GM19438 (cell line): ENCODE measurements around the gene NR5A2.
"Not testable (repeated sequence)": the region's sequence is repeated elsewhere in the genome, so short reads cannot be mapped to it uniquely, and the experiment has no call there.

Source experiments
- ATAC-seq: cut with Tn5 transposase; IDR thresholded peaks from one replicate; pipeline ENCODE4 v1.9.1; 2021; ENCODE audit warnings: low read depth; ENCODE audit not compliant: unreplicated experiment

Gene NR5A2

DNA sequence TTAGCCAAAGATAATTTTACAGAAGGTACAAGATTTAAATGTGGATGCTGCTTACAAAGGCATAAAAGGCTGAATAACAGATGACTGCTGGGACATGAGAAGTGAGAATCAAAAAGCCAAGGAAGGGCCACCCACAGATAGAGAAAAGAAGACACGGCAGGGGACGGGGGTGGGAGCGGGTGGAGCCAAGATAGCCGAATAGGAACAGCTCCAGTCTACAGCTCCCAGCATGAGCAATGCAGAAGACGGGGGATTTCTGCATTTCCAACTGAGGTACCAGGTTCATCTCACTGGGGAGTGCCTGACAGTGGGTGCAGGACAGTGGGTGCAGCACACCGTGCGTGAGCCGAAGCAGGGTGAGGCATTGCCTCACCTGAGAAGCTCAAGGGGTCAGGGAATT, 157.7 kb downstream of the NR5A2 start:
- not testable (repeated sequence) for ATAC-seq

- not testable (repeated sequence) for ATAC-seq
Observed at GRCh38 chr1:200187332-200187731, 159.8 kb downstream of the NR5A2 start.

- no peak for ATAC-seq
Observed at GRCh38 chr1:200191993-200192392, 164.5 kb downstream of the NR5A2 start.

DNA sequence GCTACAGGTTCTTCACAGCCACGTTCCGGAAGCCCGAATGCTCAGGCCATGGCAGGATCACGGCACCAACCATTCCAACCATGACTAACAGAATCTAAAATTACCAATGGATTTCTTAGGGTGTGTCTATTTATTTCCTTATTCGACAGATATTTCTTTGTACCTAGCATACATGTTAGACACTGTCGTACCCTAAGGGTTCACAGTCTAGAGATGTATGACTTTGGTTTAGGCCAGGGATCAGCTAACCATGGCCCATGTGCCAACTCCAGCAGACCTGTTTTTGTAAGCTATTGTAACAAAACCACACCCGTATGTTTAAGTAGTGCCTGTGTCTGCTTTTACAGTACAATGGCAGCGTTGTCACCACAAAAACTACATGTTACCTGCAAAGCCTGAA, 167.0 kb downstream of the NR5A2 start:
- ATAC-seq = no peak

GRCh38 chr1:200198236-200198635, 170.7 kb downstream of the NR5A2 start:
- ATAC-seq = no peak

DNA sequence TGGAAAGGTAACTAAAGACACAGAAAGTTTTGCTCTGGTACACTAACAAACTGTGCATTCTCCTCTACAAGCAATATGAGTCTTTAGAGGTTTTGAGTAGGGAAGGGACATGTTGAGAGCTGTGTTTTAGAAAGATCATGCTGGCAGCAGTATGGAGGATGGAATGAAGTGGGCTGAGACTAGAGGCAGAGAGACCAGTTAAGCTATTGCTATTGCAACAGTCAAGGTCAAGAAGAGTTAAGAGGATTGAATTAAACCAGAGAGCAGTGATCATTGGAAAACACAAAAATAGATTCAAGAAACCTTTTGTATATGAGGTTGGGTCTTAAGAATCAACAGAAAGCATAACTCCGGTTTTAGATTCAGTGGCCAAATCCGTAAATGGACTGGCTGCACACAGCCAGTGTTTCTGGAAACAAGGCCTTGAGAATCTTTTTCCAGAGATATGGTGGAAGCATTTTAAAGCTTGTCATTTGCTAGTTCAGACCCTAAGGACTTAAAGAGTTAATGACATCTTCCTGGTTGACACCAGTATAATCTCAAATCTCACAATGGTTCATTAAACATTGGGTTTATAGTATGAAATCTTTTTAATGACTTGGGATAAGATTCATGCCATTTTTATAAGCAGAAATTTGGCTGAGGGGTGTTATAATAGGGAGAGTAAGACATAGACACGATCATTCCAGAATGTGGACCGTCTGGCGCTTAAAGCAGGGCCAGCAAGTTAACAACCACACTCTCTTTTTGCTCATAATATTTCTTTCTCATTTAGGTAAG, 177.9 kb downstream of the NR5A2 start:
- ATAC-seq = no peak

DNA sequence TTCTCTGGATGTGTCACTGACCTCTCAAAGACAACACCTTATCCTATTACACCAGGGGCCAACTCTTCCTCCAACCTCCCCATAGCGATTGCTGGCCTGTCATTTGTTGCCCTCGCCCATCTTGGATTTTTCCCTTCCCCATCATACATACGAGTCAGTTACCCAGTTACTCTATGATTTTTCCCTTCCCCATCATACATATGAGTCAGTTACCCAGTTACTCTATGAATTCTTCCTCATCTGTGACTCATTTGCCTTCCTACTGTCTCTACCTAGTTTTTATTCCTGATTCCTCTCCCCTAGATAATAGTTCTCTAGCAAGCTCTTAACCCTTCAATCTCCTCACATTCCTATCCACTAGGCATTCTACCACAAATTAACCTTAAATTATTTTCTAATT, 178.8 kb downstream of the NR5A2 start:
- ATAC-seq = no peak

GRCh38 chr1:200206761-200207160, 179.3 kb downstream of the NR5A2 start:
- no peak for ATAC-seq

DNA sequence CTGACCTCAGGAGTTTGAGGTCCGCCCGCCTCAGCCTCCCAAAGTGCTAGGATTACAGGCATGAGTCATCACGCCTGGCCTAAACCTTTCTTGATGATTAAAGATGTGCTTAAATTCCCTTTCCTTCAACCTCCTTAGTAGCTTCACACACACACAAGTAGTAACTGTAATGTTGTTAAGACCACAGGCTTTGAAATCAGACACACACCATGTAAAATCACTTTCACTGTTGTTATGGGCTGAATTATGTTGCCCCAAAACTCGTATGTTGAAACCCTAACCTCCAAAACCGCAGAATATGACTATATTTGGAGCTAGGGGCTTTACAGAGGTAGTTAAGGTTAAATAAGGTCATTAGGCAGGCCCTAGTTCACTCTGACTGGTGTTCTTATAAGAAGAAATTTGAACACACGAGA, 180.2 kb downstream of the NR5A2 start:
- ATAC-seq = peak; percentile 83

GRCh38 chr1:200211157-200211556, 183.6 kb downstream of the NR5A2 start:
- ATAC-seq = no peak

DNA sequence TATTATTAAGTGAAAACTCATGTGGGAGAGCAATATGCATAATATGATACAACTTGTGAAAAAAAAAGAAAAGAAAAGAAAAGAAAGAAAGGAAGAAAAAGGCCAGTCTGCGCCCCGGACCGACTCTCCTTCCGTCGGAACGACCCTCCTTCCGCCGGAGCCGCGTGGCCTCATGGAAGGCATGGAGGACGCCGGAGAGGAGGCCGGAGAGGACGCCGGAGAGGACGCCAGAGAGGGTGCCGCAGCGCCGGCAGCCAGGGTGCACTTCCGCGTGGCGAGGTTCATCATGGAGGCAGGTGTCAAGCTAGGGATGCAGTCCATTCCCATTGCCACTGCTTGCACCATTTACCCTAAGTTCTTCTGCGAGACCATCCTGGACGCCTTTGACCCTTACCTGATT, 185.9 kb downstream of the NR5A2 start:
- ATAC-seq = no peak

DNA sequence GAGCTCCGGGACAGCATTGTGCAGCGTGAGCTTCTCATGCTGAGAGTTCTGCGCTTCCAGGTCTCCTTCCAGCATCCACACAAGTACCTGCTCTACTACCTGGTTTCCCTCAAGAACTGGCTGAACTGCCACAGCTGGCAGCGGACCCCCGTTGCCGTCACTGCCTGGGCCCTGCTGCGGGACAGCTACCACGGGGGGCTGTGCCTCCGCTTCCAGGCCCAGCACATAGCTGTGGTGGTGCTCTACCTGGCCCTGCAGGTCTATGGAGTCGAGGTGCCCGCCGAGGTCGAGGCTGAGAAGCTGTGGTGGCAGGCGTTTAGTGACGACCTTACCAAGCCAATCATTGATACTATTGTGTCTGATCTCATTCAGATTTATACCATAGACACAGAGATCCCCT, 186.4 kb downstream of the NR5A2 start:
- no peak for ATAC-seq

- ATAC-seq = no peak
Observed at GRCh38 chr1:200215350-200215749, 187.8 kb downstream of the NR5A2 start.

DNA sequence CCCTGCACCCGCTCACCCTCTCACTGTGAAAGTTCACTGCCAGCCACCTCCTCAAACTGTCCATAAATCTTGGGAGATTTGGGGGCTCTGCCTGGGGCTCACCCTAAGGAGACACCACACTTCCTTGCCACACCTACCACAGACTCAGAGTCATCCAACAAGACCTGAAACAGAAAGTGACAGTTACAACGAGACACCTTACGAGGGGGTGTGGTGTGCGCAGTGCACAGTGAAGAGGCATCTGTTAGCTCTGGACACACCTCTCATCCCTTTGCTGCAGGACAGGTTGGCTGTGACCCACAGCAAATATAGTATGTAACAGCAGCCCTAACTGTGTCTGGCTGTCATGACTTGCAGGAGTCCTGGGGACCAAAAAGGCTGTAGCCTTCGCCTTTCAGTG, 190.2 kb downstream of the NR5A2 start:
- ATAC-seq = no peak

DNA sequence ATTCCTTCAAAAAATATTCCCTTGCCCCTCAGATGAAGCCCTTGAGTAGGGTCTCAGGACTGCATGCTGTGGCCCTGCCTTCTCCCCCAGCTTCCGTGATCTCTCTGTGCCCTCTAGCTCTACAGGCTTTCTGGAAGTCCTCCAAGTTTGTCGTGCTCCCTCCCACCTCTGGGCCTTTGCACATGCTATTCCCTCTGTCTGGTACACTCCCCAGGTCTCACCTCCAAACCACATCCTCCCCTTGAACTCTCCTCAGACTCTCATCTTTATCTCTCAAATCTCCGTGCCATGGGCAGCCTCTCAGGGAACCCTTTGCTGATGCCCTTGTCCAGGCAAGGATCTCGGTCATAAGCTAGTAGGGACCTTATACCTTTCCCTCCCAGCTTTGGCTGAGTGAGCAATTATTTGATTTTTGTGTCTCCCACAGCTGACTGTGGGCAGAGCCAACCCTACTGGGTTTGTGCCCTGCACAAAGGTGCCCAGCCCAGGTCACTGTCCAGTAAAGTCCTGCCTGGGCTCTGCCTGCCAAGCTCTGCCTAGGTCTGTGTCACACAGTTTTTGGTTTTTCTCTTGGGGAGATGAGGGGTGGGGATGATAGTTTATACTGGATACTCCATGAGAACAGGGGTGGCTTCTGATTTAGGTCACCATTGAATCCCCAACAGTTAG, 194.2 kb downstream of the NR5A2 start:
- ATAC-seq = no peak

GRCh38 chr1:200223207-200223606, 195.7 kb downstream of the NR5A2 start:
- ATAC-seq = no peak

DNA sequence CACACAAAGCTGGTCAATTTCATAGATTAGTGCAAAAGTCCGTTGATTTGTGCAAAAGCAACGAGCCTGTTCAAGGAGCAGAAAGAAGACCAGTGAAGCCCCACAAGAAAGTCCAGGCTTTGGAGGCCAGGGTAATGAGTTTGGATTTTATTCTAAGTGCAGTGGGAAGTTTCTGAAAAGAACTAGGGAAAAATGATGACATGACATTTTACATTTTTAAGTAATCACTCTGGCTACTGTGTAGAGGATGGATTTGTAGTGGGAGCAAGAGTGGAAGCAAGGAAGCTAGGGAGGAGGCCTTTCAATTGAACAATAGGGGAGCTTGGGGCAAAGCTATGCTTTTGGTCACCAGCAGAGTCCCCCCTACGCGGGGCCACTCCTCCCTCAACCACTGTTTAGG, 196.1 kb downstream of the NR5A2 start:
- ATAC-seq = no peak

DNA sequence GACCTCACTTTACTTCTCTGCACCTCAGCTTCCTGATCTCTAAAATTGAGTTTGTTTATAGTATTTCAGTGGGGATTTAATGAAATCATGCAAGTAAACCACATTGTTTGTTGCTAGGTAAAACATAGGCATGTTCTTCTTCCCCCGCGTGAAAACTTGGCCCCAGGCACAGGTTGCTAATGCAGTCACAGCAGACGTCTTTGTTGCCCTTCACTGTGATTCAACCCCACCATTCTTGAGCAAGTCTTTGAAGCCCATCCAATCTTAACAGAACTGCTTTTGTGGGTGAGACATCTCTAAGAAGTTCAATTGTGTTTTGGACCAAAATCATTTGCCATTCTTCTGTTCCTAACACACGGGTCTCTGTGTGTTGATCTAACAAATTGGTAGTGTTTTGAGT, 196.8 kb downstream of the NR5A2 start:
- no peak for ATAC-seq

GRCh38 chr1:200226268-200226968, 198.9 kb downstream of the NR5A2 start:
- no peak for ATAC-seq

GRCh38 chr1:200226969-200227303, 199.4 kb downstream of the NR5A2 start:
- ATAC-seq = no peak
